ENCODE data around the gene MPC1. TPM values are rescaled to one million over a fixed set of nuclear protein-coding genes. Genes with fewer than 3 reads are reported as not detected.

MPC1 gene
- total and polyA plus RNA-seq, 2 experiments from 2014 or later, result 15.5 to 39.4 TPM

DNA sequence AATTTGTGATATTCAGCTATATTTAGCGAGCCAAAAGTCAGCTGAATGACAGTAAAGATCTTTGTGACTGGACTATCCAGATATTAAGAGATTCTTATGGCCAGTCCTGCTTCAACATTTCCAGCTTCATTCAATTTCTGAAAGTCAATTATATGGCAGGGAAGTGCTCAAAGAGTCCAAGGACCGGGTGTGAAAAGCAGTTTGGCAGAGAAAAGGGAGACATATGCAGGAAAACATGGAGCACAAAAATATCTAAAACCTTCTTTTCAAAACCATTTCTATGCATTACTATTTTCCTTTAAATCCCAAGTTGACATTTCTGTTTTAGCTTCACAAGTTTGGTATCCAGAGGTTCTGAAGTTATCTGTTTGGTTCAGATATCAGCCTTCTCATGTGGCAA lies 5.0 kb downstream of the MPC1 start:
- H4K20me1 ChIP-seq (replicated peaks; ENCODE audit: insufficient read depth), result no peaks in the 10 kb centered on the region
- Mint-ChIP-seq H3K27ac (no peak overlapping the region), H3K27me3 (ENCODE audit: insufficient read depth, low read depth, poor library complexity) (no peaks in the 10 kb centered on the region), H3K9me3 (peaks cover 3% of the 10 kb centered on the region; the same call in 2 of the 3 replicates), H3K4me1 (peaks cover 20% of the 10 kb centered on the region), H3K4me3 (no peak overlapping the region), H3K36me3 (ENCODE audit: low read depth) (no peaks in the 10 kb centered on the region)
- no peak for DNase-seq (ENCODE audit: low spot score)
- H3K4me3 ChIP-seq, result no peak overlapping the region
- no peaks in the 10 kb centered on the region for H3K27me3 ChIP-seq (ENCODE audit: insufficient read depth)
- H3K79me2 ChIP-seq (replicated peaks; ENCODE audit: insufficient read depth), result peaks cover 27% of the 10 kb centered on the region
- ATAC-seq, result no peak
- no peaks in the 10 kb centered on the region for H3K9me2 ChIP-seq (ENCODE audit: insufficient read depth)
- H3K4me1 ChIP-seq (ENCODE audit: insufficient read depth), result peaks cover 17% of the 10 kb centered on the region
- no peak overlapping the region for H2AFZ ChIP-seq
- no peak overlapping the region for H3K4me2 ChIP-seq
- TF ChIP-seq POLR2AphosphoS5 (IDR thresholded peaks at IDR 0.05; ENCODE audit: low read depth) (no peak), EZH2 (IDR thresholded peaks at IDR 0.05; ENCODE audit: low read depth, unreplicated experiment) (no peak), STAT1 (IDR thresholded peaks at IDR 0.05; ENCODE audit: unreplicated experiment) (no peak), CREB1 (CRISPR knock-in tag; IDR thresholded peaks at IDR 0.05; ENCODE audit: low read depth) (no peak), ZNF331 (CRISPR knock-in tag; IDR thresholded peaks at IDR 0.05; ENCODE audit: low read depth) (no peak), EZH2phosphoT487 (IDR thresholded peaks at IDR 0.05; ENCODE audit: unreplicated experiment) (no peak), NANOG (IDR thresholded peaks at IDR 0.05; ENCODE audit: borderline replicate concordance) (no peak), ZNF114 (CRISPR knock-in tag; IDR thresholded peaks at IDR 0.05) (no peak), JUNB (IDR thresholded peaks at IDR 0.05; ENCODE audit: unreplicated experiment) (no peak)
- TF ChIP-seq, protein P1, sequence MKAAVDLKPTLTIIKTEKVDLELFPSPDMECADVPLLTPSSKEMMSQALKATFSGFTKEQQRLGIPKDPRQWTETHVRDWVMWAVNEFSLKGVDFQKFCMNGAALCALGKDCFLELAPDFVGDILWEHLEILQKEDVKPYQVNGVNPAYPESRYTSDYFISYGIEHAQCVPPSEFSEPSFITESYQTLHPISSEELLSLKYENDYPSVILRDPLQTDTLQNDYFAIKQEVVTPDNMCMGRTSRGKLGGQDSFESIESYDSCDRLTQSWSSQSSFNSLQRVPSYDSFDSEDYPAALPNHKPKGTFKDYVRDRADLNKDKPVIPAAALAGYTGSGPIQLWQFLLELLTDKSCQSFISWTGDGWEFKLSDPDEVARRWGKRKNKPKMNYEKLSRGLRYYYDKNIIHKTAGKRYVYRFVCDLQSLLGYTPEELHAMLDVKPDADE (IDR thresholded peaks at IDR 0.05), result no peak
- TF ChIP-seq, protein P2, sequence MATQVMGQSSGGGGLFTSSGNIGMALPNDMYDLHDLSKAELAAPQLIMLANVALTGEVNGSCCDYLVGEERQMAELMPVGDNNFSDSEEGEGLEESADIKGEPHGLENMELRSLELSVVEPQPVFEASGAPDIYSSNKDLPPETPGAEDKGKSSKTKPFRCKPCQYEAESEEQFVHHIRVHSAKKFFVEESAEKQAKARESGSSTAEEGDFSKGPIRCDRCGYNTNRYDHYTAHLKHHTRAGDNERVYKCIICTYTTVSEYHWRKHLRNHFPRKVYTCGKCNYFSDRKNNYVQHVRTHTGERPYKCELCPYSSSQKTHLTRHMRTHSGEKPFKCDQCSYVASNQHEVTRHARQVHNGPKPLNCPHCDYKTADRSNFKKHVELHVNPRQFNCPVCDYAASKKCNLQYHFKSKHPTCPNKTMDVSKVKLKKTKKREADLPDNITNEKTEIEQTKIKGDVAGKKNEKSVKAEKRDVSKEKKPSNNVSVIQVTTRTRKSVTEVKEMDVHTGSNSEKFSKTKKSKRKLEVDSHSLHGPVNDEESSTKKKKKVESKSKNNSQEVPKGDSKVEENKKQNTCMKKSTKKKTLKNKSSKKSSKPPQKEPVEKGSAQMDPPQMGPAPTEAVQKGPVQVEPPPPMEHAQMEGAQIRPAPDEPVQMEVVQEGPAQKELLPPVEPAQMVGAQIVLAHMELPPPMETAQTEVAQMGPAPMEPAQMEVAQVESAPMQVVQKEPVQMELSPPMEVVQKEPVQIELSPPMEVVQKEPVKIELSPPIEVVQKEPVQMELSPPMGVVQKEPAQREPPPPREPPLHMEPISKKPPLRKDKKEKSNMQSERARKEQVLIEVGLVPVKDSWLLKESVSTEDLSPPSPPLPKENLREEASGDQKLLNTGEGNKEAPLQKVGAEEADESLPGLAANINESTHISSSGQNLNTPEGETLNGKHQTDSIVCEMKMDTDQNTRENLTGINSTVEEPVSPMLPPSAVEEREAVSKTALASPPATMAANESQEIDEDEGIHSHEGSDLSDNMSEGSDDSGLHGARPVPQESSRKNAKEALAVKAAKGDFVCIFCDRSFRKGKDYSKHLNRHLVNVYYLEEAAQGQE (IDR thresholded peaks at IDR 0.05; ENCODE audit: unreplicated experiment), result no peak
- TF ChIP-seq, protein P3, sequence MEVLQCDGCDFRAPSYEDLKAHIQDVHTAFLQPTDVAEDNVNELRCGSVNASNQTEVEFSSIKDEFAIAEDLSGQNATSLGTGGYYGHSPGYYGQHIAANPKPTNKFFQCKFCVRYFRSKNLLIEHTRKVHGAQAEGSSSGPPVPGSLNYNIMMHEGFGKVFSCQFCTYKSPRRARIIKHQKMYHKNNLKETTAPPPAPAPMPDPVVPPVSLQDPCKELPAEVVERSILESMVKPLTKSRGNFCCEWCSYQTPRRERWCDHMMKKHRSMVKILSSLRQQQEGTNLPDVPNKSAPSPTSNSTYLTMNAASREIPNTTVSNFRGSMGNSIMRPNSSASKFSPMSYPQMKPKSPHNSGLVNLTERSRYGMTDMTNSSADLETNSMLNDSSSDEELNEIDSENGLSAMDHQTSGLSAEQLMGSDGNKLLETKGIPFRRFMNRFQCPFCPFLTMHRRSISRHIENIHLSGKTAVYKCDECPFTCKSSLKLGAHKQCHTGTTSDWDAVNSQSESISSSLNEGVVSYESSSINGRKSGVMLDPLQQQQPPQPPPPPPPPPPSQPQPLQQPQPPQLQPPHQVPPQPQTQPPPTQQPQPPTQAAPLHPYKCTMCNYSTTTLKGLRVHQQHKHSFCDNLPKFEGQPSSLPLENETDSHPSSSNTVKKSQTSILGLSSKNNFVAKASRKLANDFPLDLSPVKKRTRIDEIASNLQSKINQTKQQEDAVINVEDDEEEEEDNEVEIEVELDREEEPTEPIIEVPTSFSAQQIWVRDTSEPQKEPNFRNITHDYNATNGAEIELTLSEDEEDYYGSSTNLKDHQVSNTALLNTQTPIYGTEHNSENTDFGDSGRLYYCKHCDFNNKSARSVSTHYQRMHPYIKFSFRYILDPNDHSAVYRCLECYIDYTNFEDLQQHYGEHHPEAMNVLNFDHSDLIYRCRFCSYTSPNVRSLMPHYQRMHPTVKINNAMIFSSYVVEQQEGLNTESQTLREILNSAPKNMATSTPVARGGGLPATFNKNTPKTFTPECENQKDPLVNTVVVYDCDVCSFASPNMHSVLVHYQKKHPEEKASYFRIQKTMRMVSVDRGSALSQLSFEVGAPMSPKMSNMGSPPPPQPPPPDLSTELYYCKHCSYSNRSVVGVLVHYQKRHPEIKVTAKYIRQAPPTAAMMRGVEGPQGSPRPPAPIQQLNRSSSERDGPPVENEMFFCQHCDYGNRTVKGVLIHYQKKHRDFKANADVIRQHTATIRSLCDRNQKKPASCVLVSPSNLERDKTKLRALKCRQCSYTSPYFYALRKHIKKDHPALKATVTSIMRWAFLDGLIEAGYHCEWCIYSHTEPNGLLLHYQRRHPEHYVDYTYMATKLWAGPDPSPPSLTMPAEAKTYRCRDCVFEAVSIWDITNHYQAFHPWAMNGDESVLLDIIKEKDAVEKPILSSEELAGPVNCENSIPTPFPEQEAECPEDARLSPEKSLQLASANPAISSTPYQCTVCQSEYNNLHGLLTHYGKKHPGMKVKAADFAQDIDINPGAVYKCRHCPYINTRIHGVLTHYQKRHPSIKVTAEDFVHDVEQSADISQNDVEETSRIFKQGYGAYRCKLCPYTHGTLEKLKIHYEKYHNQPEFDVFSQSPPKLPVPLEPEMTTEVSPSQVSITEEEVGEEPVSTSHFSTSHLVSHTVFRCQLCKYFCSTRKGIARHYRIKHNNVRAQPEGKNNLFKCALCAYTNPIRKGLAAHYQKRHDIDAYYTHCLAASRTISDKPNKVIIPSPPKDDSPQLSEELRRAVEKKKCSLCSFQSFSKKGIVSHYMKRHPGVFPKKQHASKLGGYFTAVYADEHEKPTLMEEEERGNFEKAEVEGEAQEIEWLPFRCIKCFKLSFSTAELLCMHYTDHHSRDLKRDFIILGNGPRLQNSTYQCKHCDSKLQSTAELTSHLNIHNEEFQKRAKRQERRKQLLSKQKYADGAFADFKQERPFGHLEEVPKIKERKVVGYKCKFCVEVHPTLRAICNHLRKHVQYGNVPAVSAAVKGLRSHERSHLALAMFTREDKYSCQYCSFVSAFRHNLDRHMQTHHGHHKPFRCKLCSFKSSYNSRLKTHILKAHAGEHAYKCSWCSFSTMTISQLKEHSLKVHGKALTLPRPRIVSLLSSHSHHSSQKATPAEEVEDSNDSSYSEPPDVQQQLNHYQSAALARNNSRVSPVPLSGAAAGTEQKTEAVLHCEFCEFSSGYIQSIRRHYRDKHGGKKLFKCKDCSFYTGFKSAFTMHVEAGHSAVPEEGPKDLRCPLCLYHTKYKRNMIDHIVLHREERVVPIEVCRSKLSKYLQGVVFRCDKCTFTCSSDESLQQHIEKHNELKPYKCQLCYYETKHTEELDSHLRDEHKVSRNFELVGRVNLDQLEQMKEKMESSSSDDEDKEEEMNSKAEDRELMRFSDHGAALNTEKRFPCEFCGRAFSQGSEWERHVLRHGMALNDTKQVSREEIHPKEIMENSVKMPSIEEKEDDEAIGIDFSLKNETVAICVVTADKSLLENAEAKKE (CRISPR knock-in tag; IDR thresholded peaks at IDR 0.05), result no peak
- TF ChIP-seq, protein P4, sequence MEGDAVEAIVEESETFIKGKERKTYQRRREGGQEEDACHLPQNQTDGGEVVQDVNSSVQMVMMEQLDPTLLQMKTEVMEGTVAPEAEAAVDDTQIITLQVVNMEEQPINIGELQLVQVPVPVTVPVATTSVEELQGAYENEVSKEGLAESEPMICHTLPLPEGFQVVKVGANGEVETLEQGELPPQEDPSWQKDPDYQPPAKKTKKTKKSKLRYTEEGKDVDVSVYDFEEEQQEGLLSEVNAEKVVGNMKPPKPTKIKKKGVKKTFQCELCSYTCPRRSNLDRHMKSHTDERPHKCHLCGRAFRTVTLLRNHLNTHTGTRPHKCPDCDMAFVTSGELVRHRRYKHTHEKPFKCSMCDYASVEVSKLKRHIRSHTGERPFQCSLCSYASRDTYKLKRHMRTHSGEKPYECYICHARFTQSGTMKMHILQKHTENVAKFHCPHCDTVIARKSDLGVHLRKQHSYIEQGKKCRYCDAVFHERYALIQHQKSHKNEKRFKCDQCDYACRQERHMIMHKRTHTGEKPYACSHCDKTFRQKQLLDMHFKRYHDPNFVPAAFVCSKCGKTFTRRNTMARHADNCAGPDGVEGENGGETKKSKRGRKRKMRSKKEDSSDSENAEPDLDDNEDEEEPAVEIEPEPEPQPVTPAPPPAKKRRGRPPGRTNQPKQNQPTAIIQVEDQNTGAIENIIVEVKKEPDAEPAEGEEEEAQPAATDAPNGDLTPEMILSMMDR (conservative IDR thresholded peaks at IDR 0.05; ENCODE audit: low read depth in 2 of 2), result no peak
- H3F3A ChIP-seq (replicated peaks; ENCODE audit: low read depth), result no peaks in the 10 kb centered on the region
- no peaks in the 10 kb centered on the region for H3K36me3 ChIP-seq (ENCODE audit: insufficient read depth)
- H3K27ac ChIP-seq (ENCODE audit: low read depth), result no peak overlapping the region

All from GM23338 (cell line).